ENCODE data around the gene NEK11. TPM values are rescaled to one million over a fixed set of nuclear protein-coding genes. Genes with fewer than 3 reads are reported as not detected.

Gene NEK11
- polyA plus RNA-seq, 1 of the 3 experiments (the other 2 are of a cell fraction) = 4.7 TPM

GRCh38 chr3:131386429-131387165 is 359.9 kb downstream of the NEK11 start:
- Histone ChIP-seq H3K36me3 (replicated peaks in 1 of 2; ENCODE audit: control insufficient read depth in 1 of 2, insufficient read depth in 2 of 2, low read length in 1 of 2) (peaks cover 16 to 17% of the 10 kb centered on the region in 2 experiments), H3K9me2 (no peaks in the 10 kb centered on the region), H4K20me1 (ENCODE audit: insufficient read depth) (no peaks in the 10 kb centered on the region), H3K27ac (ENCODE audit: low read depth in 2 of 2, low read length in 1 of 2) (no peak overlapping the region), H3K4me2 (no peak overlapping the region), H3K9me3 (no peaks in the 10 kb centered on the region), H2AFZ (ENCODE audit: low read depth) (no peak overlapping the region), H3K4me1 (ENCODE audit: control insufficient read depth in 1 of 2, insufficient read depth in 2 of 2, low read depth in 1 of 2, low read length in 1 of 2) (peaks cover 0 to 12% of the 10 kb centered on the region in 2 experiments; a peak in 2 of 4 replicates), H3K9ac (no peak overlapping the region), H3F3A (replicated peaks; ENCODE audit: insufficient read depth) (no peaks in the 10 kb centered on the region), H3K4me3 (ENCODE audit: low read depth in 2 of 2, low read length in 1 of 2) (no peak overlapping the region), H3K79me2 (ENCODE audit: insufficient read depth) (peaks cover 14% of the 10 kb centered on the region; the same call in 1 of the 2 replicates), H3K27me3 (ENCODE audit: insufficient read depth) (no peaks in the 10 kb centered on the region)
- POLR2A ChIA-PET = interaction anchor here (0.6 kb wide), 1 partner anchor 345 kb away, joined by 3 read pairs; no protein-coding TSS in a partner anchor
- no peak for DNase-seq
- TF ChIP-seq TCF12 (IDR thresholded peaks at IDR 0.05) (no peak), CTCF (IDR thresholded peaks at IDR 0.05) (no peak), RXRA (IDR thresholded peaks at IDR 0.05; ENCODE audit: borderline replicate concordance, low read depth) (no peak), REST (IDR thresholded peaks at IDR 0.05; ENCODE audit: low read depth, low read length) (no peak)
- 83% methylated on average over 6 of the region's 6 CpGs for WGBS (ENCODE audit: low lambda C conversion rate)
- CTCF ChIA-PET = interaction anchor here (1.2 kb wide), 1 partner anchor 10 kb away, joined by 3 read pairs; no protein-coding TSS in a partner anchor

DNA sequence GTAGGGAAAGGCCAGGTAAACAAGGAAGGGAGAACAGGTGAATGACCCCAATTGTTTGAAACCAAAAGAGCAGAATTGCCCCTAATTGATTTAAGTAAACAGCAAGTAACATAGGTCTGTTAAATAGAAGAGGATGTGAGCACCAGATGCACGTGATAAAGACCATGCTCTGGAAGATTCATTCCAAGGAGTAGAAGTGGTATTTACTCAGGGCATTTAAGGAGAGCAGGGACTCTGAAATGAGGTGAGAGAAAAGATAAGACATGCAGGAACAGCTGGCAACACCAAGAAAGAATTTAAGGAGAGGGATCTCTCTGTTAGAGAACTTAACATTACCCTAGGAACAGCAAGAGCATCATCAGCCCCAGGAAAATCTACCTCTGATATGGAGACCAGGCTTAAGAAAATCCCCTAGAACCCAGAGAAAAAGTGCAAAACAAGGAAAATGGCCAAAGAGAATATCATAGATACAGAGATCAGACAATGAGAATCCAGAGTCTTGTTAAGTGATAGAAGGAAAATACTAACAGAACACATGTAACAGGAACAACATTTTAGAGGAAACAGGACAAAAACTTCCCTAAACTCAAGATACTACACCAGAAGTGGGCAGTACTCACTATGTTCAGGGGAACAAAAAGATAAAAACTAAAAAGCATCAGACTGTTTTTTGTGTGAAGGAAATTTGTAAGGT is 361.3 kb downstream of the NEK11 start:
- H3K9ac ChIP-seq = no peak overlapping the region
- TF ChIP-seq FOXJ3 (CRISPR knock-in tag; IDR thresholded peaks at IDR 0.05) (no peak), CTCF (IDR thresholded peaks at IDR 0.05) (no peak), ELF1 (IDR thresholded peaks at IDR 0.05) (no peak), SIN3A (IDR thresholded peaks at IDR 0.05; ENCODE audit: borderline replicate concordance, low read depth, low read length) (no peak), PBX3 (IDR thresholded peaks at IDR 0.05) (no peak), TAF1 (IDR thresholded peaks at IDR 0.05; ENCODE audit: borderline replicate concordance, low read depth, low read length) (no peak)
- TF ChIP-seq, protein P1, sequence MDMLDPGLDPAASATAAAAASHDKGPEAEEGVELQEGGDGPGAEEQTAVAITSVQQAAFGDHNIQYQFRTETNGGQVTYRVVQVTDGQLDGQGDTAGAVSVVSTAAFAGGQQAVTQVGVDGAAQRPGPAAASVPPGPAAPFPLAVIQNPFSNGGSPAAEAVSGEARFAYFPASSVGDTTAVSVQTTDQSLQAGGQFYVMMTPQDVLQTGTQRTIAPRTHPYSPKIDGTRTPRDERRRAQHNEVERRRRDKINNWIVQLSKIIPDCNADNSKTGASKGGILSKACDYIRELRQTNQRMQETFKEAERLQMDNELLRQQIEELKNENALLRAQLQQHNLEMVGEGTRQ (IDR thresholded peaks at IDR 0.05; ENCODE audit: borderline replicate concordance, low read depth, low read length) = no peak
- TF ChIP-seq, protein P2, sequence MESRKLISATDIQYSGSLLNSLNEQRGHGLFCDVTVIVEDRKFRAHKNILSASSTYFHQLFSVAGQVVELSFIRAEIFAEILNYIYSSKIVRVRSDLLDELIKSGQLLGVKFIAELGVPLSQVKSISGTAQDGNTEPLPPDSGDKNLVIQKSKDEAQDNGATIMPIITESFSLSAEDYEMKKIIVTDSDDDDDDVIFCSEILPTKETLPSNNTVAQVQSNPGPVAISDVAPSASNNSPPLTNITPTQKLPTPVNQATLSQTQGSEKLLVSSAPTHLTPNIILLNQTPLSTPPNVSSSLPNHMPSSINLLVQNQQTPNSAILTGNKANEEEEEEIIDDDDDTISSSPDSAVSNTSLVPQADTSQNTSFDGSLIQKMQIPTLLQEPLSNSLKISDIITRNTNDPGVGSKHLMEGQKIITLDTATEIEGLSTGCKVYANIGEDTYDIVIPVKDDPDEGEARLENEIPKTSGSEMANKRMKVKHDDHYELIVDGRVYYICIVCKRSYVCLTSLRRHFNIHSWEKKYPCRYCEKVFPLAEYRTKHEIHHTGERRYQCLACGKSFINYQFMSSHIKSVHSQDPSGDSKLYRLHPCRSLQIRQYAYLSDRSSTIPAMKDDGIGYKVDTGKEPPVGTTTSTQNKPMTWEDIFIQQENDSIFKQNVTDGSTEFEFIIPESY (IDR thresholded peaks at IDR 0.05; ENCODE audit: borderline replicate concordance, low read depth) = no peak

More for the DNA sequence above, 361.3 kb downstream of the NEK11 start:
- H3K27ac ChIP-seq (ENCODE audit: low read depth in 2 of 2, low read length in 1 of 2) = no peak overlapping the region
- WGBS (ENCODE audit: low lambda C conversion rate) = 96% methylated on average over 1 of the region's 1 CpG
- H3K4me1 ChIP-seq (ENCODE audit: control insufficient read depth in 1 of 2, insufficient read depth in 2 of 2, low read depth in 1 of 2, low read length in 1 of 2) = peaks cover 0 to 2% of the 10 kb centered on the region in 2 experiments; a peak in 2 of 4 replicates
- peaks cover 3% of the 10 kb centered on the region; the same call in 1 of the 2 replicates for H3K79me2 ChIP-seq (ENCODE audit: insufficient read depth)
- no peak overlapping the region for H2AFZ ChIP-seq (ENCODE audit: low read depth)
- peaks cover 16 to 17% of the 10 kb centered on the region in 2 experiments for H3K36me3 ChIP-seq (replicated peaks in 1 of 2; ENCODE audit: control insufficient read depth in 1 of 2, insufficient read depth in 2 of 2, low read length in 1 of 2)
- no peaks in the 10 kb centered on the region for H3K9me3 ChIP-seq
- ChIA-PET POLR2A (no interaction called here), CTCF (interaction anchor here (1.2 kb wide), 1 partner anchor 9 kb away, joined by 3 read pairs; no protein-coding TSS in a partner anchor)
- no peaks in the 10 kb centered on the region for H3F3A ChIP-seq (replicated peaks; ENCODE audit: insufficient read depth)
- H3K9me2 ChIP-seq = no peaks in the 10 kb centered on the region
- H3K4me3 ChIP-seq (ENCODE audit: low read depth in 2 of 2, low read length in 1 of 2) = no peak overlapping the region
- H3K27me3 ChIP-seq (ENCODE audit: insufficient read depth) = no peaks in the 10 kb centered on the region
- H4K20me1 ChIP-seq (ENCODE audit: insufficient read depth) = no peaks in the 10 kb centered on the region
- no peak for DNase-seq
- no peak overlapping the region for H3K4me2 ChIP-seq

Measured in SK-N-SH (cell line).